Measurements from ENCODE around the gene TTC39C. TPM values are rescaled to one million over a fixed set of nuclear protein-coding genes. Genes with fewer than 3 reads are reported as not detected.

TTC39C gene
- polyA plus RNA-seq (ENCODE audit: insufficient read length): 10.9 TPM
- long read RNA-seq, donor 1, partial matches to known transcripts: 0 of 4 reads
- long read RNA-seq, donor 1, other reads (novel, unspliced or antisense): 0 of 4 reads
- long read RNA-seq, donor 2, partial matches to known transcripts: 0 of 3 reads
- long read RNA-seq, donor 2, other reads (novel, unspliced or antisense): 0 of 3 reads
- long read RNA-seq, donor 3, partial matches to known transcripts: 0 of 1 reads
- long read RNA-seq, donor 3, other reads (novel, unspliced or antisense): 0 of 1 reads
- long read RNA-seq, donor 4, partial matches to known transcripts: 0 of 1 reads
- long read RNA-seq, donor 4, other reads (novel, unspliced or antisense): 0 of 1 reads
- long read RNA-seq, donor 5, partial matches to known transcripts: 0 of 1 reads
- long read RNA-seq, donor 5, other reads (novel, unspliced or antisense): 0 of 1 reads
- long read RNA-seq, donor 6, partial matches to known transcripts: 0 of 1 reads
- long read RNA-seq, donor 6, other reads (novel, unspliced or antisense): 0 of 1 reads
- long read RNA-seq, donor 7: 0 reads
- long read RNA-seq, donor 8, partial matches to known transcripts: 0 of 1 reads
- long read RNA-seq, donor 8, other reads (novel, unspliced or antisense): 0 of 1 reads

DNA sequence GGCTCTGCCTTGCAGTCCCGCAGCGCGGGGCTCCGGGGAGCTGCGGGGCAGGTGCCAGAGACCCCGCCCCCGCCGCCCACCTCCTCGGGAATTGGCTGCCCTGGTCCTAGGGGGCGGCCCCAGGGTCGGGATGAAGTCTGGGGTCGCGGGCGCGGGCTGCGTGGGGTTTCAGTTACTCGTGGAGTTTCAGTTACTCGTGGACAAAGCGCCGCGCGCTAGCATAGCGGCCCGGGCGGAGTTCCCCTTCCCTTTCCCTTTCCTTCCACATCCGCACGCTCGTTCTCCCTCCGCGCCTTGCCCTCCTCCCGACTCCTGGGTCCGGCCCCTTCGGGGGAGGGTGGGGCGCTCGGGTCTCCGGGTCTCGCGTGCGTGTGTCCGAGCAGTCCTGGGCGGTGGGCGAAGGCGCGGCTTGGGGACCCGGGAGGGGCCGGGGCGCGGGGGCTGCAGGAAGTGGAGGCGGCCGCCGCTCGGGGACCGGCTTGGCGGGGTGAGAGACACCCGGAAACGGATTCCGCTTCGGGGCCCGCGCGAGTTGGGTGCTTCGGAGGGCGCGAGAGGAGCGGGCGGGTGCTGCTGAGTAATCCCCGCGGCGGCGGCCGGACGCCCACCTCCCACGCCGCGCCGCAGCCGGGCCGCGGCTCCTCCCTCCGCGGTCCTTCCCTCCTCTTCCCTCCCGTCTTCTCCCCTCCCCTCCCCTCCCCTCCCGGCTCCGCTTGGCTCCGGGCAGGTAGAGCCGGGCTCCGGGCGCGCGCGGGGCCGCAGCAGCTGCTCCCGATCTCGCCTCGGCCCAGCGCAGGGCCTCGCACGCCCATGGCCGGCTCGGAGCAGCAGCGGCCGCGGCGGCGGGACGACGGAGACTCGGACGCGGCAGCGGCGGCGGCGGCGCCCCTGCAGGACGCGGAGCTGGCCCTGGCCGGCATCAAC is at the start of gene TTC39C:
Gene TTC39C, plus strand, starts transcription at position 693 of the 924 bp plus-strand sequence. Its CDS starts 118 bp downstream, at position 811.
- DNase-seq: peak; percentile 59

DNA sequence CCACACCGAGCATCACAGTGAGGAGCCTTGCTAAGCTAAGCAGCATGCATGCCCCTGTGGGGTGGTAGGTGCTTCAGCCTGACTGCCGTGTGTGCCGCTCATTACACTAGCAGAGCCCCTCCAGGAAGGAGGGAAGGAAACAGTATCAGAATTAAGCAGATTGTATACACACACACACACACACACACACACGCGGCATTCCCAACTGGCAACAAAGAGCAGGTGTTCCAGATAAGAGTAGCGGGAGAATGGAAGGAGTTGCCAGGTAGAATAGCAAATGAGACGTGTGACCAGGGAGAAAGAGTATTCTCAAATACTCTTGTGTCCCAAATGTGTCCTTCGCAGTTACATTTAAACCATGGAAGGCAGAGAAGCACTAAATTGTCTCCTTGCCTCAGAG is 47.6 kb upstream of the TTC39C start:
- DNase-seq: no peak

DNA sequence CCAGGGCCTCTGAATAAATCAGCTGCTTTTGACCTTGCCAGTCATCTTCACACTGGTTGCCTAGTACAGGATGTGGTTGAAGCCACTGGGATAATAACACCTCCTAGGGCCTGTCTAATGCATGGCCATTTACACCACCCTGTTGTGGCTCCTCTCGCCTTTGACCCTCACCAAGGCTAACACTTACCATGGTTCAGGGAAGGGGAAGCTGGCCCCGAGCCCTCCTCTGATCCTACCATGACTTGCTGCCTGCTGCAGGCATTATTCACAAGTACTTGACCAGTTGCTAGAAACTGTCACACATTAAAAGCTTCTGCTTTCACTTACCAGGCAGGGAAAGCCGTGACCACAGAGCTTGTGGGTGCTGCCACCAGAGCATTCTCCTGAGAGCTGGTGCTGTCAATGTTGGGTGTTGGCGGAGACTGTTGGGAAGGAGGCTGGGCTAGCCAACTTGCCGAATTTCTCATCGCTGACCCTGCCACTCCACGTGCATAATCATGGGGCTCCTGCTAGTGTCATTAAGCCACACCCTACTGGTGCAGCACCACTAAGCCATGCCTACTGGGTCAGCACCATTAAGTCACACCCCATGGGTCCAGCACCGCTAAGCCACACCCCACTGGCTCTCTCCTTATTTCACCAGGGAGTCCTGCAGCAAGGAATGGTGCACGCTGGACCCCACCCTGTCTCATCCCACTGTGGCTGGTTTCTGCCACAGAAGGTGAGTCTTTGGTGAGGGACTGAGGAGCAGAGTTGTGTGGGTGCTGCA is 47.0 kb upstream of the TTC39C start:
- no peak for DNase-seq

DNA sequence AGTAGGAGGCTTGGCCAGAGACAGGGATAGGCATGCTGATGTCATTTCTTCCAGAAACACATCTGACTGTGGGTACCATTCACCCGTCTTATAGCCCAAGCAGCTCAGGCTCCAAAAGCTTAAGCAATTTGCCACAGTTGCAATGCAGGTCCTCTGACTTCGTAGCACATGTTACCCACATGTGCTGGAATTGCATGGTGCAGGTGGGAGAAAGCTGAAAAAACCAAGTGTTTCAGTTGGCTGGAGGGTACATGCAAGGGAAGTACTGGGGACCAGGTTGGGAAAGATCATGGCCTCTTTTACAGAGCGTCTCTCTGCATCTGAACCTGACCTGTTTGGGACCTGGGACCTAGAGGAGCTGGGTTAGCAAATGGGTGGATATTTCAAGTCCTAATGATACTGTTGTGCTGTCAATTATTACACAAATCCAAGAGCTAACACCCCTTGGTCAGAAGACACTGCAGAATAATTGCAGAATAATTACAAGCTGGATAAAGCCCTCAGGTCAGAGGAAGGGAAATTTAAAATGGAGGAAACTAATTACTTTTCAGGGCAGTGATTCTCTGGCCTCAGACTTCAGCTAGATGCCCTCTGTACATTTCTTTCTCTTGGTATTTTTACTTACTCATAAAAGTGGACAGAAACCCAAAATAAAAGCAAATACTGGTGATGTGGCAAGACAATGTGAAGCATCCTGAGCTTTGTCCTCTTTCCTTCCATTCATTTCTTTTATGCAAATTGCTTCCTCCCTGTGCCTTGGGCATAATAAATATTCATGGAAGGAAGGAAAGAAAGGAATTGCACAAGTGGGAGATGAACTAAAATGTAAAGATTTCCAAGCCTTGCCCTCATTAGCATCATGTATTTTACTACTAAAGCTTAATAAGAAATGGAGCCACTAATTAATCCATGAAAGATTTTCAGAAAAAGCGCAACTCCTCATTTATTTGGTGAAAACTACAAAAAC is 45.6 kb upstream of the TTC39C start:
- no peak for DNase-seq

DNA sequence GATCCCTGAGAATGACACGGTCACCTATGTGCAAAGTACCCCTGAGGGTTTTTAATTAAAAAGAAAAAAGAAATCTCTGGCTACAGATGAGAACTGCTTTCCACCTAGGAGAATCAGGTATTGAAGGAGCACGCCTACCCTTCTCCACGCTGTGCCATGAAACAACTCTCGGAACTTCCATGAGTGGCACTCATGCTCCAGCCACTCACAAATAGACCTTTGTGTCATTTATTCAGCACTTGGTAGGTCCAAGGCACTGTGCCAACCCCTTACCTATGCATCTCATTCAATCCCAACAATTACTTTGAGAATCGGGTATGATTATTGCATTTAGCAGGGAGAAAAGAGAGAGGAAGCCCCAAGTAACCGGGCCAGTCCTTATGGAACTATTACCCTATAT is 44.9 kb upstream of the TTC39C start:
- no peak for DNase-seq

DNA sequence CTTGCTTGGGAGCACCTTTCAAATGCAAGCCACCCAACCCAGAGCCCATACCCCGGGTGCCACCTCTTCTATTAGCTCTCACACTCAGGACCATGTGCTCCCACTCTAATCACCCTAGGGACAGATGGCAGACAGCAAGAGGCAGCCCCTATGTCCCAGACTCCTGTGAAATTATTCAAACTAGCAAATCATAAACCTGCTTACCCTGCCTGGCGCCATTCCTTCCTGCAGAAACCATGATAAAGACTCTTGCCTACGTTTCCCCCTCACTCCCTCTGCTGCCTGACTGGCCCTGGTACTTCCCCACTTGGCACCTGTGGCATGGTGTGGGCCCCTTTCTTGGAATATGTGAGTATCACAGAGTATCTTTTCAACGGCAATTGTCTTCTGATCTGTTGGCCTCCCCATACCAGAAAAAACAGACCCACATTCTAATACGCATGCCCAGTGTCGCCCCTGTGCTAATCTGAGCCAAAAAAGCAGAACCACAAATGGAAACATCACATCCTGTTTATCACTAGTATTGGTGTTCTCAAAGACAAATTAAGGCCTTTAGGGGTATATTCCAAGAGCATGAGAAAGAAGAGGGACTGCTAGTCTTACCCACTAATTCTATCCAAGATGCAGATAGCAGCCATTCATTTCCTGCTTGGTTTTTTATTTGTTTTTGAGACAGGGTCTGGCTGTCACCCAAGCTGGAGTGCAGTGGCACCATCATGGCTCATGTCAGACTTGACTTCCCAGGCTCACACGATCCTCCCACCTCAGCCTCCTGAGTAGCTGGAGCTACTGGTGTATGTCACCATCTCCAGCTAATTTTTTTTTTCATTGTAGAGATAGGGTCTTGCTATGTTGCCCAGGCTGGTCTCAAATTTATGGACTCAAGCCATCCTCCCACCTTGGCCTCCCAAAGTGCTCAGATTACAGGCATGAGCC is 44.1 kb upstream of the TTC39C start:
- no peak for DNase-seq

DNA sequence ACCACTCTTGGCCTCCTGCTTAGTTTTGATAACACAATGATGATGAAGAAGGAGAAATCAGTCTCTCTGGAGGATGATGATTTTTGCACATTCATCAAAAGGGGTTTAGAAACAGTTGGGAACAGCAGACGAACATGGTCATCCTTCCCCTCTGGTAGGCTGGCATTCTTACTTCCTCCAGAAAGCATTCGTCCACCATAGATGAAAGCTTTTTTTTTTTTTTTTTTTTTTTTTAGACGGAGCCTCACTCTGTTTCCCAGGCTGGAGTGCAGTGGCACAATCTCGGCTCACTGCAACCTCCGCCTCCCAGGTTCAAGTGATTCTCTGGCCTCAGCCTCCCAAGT is 43.5 kb upstream of the TTC39C start:
- DNase-seq: no peak

DNA sequence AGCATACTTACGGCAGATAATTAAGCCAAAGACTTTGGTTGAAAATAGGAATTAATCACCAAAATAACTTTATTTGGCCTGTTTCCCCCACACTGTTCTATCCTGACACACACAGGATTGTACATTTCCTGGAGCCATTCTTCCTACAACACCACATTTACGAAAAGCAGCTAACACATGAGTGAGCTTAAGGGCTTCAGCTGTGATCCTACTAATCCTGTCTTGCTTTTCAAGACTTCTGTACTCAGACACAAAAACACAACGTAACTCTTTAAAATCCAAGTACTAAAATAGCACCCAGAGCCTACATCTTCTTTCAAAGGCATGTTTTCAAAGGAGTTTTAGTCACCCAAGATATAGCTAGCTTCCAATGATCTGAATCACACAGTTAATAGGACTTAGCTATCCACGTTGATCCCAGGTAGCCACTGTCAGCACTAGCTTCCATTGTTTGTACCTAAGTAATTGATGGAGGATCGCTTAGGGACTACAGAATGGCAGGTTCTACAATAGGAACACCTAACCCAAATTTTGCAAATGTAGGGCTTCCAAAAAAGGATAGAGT is 42.8 kb upstream of the TTC39C start:
- no peak for DNase-seq

DNA sequence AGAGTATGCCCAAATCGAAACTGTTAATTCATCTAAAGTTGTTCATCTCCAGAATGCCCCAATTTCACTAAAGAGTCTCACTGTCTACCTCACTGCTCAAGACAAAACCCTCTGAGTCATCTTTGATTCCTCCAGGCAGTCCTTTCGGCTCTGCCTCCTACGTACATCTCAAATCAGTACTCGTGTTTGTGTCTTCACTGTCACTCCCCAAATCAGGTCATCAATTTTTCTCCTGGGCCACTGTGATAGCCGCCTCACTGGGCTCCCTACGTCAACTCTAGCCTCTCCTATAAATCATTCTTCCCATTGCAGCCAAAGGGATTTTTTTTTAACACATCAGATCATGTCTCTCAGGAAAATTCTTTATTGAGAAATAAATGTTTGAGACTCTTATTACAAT is 42.1 kb upstream of the TTC39C start:
- DNase-seq: no peak

DNA sequence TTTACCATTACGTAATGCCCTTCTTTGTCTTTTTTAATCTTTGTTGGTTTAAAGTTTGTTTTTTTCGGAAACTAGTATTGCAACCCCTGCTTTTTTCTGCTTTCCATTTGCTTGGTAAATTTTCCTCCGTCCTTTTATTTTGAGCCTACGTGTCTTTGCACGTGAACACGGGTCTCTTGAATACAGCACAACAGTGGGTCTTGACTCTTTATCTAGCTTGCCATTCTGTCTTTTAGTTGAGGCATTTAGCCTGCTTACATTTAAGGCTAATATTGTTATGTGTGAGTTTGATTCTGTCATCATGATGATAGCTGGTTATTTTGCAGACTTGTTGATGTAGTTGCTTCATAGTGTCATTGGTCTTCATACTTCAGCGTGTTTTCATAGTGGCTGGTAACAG is 37.5 kb upstream of the TTC39C start:
- DNase-seq: no peak

DNA sequence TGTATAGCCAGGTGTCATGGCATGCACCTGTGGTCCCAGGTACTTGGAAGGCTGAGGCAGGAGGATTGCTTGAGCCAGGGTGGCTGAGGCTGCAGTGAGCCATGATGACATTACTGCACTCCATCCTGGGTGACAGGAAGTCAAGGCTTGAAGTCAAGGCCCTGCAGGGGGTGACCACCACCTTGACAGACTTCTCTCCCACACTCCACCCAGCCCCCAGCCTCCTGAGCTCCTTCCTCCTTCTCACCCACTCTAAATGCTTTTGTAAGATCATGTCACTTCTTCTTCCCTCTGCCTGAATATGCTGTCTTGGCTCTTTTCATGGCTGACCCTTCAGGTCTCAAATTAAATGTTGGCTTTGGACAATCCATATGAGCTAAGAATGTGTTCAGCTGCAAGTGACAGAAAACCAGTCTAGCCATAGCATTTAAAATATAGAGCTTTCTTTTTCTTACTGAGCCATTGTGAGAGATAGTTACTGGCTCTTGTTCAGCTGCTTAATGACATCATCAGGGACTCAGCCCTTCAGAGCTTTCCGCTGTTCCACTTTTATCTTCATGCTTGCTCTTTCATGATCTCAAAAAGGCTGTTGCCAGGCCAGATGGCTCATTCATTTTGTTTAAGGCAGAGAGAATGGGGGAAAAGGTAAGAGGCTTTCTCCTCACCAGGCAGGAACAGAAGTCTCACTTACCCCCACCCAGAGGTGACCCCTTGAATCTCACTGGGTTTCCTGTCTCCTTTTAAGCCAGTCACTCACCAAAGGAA is 36.7 kb upstream of the TTC39C start:
- no peak for DNase-seq

DNA sequence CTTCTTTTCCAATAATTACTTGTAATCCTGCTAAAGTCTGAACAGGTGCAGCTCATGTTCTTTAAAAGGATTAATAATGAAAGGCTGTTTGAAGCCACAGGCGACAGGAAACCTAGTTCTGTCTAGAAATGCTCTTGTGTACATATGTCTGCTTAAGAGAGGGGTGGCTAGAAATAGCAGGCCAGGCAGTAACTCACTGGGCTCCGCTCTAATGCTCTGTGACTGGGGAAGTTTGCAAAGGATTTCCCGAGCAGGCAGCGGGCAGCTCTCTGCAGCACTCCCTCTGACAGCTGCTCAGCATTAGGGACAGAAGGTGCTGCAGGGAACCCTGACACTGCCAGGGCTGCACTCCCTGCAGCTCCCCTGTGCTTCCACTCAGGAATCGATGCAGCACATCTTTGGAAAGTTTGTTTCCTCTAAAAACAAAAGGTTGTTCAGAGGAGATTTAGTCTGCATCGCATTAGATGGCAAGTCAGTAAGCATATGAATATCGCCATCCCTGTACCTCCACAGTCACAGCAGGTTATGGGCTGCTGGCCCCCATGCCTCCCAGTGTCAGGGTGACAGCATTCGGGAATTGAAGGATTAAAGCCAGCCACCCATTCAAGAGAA is 33.1 kb upstream of the TTC39C start:
- DNase-seq: no peak

DNA sequence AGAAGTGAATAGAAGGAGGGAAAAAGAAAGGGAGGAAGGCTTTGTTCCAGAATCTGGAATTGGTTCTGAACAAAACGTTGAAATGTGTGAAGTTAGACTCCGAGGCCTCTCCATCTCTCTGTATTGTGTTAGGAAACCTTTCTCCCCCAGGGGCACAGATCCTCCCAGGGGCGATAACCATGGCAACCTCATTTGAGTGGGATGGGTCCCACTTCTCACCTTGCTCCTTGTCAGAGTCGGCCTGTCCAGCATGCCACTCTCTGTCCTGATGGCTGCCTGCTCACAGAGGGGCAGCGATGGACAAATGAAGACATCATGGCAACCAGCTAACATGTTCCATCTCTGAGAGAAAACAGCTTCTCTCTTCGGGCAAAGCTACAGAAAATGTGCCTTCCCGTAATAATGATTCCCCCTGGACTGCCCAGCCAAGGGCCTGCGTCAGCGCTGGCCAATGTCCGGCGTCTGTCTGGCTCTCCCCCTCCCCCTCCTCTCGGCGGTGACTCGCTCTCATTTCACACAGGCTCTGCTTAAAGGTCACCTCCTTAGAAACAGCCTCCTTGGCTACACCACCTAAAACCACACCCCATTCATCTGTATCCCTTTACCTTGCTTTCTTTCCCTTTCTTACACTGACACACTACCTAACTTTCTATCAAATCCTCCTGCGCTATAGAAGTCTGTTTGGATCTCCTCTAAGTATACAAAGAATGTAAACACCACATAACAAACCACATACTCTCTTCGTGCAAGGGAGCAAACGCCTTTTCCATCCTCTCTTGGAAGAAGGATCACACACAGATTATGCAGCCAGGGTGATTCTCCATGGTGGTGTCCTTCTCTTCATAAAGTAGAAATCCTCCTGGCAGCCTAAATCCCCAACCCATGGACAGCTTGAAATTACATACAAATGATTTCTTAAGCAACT is 32.1 kb upstream of the TTC39C start:
- DNase-seq: no peak

DNA sequence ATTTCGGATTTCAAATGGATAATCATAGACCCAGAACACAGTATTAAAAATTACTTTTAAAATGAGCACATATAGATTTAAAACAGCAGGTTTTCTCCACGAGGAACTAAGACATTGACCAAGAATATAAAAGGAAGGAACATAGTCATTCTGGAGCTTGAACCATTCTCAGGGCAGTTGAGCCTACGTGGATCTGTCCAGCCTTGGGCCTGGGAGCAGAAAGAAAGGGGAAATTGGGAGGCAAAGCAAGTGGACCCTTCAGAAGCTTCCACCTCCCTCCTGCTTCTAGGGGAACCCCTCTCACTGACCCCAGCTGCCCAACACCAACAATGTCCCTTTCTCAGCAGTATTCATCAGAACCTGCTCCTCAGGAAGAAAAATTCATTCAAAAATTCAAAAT is 31.4 kb upstream of the TTC39C start:
- no peak for DNase-seq

DNA sequence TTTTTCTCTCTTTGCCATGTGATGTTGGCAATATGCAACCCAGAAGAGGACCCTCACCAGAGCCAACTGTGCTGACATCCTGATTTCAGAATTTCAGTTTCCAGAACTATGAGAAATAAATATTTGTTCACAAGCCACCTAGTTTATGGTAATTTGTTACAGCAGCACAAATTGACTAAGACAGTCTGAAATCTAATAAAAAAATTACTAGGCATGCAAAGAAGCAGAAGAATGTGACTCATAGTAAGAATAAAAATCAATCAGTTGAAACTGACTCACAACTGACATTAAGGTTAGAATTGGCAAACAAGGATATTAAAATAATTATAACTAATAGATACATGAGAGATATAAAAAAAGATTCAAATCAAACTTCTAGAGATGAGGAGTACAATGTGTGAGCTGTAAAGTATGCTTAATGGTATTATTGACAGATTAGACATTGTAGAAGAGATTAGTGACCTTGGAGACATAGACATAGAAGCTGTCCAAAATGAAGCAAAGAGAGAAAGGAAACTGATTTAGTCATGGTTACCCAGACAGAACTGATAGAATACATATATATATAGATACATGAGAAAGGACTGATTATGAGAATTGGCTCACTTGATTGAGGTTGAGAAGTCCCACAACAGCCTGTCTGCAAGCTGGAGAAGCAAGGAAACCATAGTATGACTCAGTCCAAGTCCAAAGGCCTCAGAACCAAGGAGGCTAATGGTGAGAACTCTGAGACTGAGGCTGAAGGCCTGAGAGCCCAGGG is 27.8 kb upstream of the TTC39C start:
- DNase-seq: no peak

Data from left kidney (tissue), 8 donors.